Activated naive CD4-positive, alpha-beta T cell treated with Interleukin-2 at 50 U/mL for 16 hours (primary cell): Measurements from ENCODE around the gene ZNF423.

Experiments
- DNase-seq: peaks from one replicate; pipeline ENCODE4 v3.0.0-alpha.2; 2020

ZNF423 gene

DNA sequence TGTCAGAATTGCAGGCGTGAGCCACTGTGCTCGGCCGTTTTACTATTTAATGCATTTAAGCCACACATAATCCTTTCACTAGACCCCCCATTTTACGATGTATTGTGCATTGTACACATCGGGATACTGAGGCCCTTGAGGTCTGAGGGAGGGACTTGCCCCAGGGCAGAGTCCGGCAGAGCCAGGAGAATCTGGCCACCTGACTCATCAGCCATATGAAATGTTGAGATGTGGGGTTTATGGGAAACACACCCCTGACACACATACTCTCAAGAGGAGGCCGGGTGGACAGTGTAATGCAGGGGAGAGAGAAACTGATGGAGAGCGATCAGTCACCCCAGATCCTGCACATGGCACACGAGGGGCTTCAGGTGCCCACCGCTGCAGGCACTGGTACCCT lies 196.6 kb downstream of the ZNF423 start:
- no peak for DNase-seq

DNA sequence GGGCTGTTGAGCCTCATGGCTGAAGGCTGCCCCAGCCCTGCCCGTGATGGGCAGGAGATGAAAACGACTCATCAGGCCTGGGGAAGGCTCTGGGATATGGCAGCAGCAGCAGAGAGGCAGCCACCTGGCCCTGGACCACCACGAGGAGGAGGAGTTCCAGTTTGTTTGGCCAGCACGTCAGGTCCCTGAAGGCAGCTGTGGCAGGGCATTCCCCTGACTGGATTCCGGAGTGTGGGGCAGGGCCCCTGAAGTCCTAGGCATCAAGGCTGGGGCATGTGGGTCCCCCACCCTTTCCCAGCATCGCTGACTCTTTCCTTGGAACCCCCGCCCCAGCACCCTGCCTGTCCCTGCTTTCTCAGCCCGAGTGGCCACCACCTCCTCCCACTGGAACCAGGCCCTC lies 197.4 kb downstream of the ZNF423 start:
- no peak for DNase-seq

DNA sequence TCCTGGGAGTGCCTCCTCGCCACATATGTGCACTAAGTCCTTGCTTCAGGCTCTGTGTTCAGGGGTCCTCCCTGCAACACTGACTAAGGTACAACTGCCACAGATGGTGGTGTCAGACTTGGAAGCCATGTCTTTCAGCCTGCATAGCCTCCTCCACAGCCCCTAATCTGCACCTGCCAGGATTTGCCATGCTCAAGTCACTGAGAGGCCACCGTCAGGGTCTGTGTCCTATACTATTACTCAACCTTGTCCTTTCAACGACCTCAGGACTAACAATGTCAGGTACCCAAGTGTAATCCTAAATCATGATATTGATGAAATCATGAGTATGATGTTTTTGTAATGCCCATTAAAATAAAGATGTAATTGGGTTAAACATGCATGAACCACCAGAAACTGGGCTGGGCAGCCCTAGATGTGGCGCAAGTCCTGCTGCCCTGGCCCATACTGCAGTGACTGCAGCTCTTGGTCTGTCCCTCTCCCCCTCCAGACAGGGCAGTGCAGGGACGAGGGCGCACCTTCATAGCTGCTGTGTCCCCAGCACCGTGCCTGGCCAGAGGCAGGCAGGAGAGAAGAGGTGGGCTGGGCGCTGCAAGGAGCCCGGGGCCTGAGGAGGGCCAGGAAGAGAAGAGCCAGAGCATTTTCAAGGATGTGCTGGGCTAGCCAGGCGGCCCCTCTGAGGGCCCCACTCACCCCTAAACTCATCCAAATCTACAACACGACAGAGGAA lies 198.0 kb downstream of the ZNF423 start:
- no peak for DNase-seq

DNA sequence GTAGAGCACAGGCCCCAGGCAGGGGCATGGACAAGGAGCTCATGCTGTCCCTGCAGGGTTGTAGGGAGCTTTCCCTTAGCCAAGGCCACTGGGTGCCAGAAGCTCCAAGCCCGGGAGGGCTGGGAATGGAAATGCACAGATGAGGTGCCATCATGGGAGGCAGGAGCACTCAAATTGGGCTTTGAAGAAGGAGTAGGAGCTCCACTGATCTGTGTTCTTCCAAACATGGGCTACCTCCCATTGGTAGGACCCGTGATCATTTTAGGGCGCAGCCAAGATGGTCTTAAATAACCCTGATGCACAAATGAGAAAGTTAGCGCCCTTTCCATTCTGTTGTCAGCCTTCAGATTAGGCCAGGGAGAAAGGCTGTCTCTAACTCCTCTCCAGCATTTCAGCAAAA lies 201.5 kb downstream of the ZNF423 start:
- DNase-seq = no peak

DNA sequence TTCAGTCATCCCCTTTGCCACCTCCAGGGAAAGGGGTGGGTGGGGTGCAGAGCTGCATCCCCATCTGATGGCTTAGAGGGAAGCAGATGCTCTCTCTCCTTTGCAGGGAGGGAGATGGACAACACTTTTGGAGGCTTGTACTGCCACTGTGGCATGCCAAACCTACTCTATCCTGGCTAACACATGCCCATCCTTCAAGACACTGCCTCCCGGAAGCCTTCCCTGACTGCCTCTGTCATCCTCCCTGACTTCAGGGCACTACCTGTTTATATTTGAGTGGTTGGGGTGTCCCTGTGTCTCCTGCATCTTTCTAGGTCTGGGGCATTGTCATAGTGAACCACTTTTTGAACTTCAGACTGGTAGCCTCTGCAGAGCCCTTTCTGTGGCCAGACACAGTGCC lies 202.3 kb downstream of the ZNF423 start:
- DNase-seq = no peak

DNA sequence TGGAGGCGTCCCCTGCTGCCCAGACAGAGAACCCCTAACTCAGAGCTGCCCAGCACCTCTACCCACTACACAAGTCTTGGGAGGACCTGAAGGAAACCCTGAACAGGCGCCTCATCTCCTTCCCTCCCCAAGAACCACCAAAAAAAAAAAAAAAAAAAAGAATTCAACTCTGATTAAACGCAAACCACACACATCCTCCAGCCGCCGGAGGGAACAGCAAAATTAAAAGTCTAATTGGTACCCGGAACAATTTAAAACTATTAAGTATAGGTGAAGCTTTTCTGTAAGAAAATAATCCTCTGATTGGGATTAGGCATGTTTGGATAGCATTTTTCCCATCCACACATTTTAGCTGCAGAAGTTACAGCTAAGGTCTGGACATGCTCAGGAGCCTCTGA lies 202.7 kb downstream of the ZNF423 start:
- no peak for DNase-seq

DNA sequence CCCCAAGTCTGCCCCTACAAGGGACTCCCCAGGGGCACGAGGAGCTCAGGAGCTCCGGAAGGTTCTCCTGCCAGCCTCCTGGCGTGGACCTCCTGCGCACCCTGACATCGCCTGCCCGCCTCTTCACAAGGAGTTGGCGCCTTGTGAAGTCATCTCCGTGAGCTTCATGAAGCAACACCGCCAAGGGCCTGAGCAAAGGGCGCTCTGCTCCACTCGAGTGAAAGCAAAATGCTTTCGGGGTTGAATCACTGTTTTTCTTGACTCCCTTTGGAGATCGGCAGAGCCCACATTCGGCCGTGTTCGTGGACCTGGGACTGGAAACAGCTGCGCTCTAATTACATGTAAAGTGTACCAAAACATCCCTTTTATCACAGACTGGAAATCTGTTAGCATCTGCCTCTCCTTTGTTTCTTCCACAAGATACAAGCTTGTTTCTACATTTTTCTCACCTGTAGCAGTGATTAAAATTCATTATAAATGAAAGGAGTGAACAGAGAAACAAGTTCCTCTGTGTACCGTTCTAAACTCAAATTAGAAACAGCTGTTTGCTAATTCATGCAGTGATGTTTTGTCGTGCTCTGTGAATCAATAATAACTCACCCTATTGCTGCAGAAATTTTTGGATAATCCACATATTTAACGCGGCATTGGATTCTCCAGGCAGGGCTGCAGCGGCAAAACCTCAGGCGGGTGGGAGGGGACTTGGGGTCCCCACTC lies 203.3 kb downstream of the ZNF423 start:
- no peak for DNase-seq

DNA sequence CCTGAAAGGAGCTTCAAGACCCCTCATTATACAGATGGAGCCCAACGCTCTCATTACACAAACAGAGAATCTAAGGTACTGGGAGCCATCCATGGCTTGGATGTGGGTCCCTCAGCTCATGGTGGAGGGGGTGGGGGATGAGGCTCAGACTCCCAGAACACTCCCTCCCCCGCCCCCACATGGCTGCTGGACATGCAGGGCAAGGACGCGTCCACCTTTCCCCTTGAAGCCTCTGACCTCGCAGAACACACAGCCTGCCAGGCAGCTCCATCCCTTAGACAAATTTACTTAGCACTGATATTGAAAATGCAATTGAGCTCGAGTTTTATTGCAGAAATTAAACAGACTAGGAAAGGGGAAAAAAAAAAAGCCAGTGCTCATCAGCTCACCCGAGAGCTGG lies 203.9 kb downstream of the ZNF423 start:
- DNase-seq = no peak

DNA sequence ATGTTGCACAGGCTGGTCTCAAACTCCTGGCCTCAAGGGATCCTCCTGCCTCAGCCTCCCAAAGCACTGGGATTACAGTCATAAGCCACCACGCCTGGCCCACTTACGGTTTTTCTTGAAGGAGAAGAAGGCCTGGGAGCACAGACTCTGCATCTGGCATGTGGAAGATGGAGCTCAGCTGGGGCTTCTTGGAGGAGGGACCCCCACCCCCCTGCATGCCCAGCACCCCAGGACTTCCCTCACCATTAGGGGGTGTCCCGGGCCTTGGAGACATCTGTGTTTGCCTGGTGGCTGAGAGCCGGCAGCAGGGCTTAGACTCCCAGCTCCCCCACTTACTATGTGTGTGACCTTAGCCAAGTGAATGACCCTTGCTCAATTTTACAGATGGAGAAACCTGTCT lies 204.7 kb downstream of the ZNF423 start:
- DNase-seq = no peak

DNA sequence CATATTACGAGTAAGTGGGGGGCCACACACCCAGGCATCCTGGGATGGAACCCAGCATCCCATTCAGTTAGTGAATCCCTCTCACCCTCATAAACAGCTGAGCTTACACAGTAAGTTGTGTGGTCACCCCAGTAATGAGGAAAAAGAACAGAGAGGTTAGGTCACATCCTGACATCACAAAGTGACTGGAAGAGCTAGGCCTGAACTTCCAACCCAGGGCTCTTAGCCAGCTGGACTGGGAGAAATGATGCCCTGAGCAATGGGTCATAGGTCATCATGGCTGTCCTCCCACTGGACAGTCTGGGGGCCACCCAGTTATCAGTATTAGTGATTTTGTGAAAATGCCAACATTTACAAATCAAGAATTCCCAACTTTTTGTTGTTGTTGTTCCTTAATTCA lies 205.3 kb downstream of the ZNF423 start:
- no peak for DNase-seq

DNA sequence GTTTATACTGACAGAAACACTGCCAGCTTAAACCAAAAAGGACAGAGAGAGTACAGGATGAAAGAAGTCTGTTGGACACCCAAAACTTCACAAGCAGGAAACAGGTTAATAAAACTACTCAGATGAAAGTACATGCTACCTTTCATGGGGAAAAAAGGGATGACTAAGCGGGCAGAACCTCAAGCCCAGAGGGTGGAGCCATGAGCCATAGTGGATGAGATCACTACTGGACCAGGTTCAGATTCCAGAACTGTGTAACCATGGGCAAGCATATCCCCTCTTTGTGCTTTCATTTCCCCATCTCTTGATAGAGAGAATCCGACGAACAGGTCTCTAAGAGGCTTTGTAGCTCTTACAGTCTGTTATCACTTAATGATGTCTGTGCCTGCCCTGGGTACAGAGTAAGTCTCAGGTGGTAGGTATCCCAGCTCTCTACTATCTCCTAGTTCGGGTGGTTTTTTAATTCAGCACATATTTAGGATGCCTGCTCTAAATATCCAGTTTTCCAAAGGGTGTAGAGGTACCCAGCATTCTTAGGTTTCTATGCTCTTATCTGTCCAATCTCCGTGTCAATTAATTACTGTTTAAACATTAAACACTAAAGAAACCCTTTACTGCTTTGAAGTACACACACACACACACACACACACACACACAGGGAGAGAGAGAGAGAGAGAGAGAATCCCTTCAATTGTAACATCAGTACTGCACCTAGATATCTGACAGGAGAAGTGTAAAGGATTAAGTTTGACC lies 206.7 kb downstream of the ZNF423 start:
- DNase-seq = no peak

DNA sequence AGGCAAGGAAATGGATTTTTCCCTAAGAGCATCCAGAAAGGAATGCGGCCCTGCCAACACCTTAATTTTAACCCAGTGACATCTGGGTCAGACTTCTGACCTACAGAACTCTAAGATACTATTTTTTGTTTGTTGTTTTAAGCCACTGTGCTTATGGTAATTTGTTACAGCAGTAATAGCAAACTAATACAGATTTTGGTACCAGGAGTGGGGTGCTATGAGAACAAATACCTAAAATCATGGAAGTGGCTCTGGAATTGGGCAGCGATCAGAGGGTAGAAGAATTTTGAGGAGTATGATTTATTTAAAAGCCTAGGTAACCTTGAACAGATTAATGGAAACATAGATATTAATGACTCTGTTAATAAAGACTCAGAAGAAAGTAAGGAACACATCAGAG lies 208.2 kb downstream of the ZNF423 start:
- DNase-seq = no peak

DNA sequence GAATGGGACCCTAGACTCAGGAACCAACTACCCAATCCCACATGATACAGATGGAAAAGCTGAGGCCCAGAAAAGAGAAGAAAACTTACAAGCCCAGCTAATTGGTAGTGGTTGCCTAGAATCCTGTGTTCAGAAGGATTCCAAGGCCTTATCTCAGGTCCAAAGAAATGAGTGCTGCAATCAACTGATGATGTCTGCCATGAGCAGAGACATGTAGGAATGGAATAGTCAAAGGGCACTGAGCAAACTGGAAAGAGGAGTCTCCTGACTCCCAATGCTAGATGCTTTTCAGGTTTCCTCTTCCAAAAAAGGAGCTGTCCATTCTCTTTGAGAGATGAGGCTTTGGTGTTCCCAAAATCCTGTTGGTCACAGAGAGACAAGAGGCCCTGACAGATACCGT lies 210.6 kb downstream of the ZNF423 start:
- DNase-seq = no peak

DNA sequence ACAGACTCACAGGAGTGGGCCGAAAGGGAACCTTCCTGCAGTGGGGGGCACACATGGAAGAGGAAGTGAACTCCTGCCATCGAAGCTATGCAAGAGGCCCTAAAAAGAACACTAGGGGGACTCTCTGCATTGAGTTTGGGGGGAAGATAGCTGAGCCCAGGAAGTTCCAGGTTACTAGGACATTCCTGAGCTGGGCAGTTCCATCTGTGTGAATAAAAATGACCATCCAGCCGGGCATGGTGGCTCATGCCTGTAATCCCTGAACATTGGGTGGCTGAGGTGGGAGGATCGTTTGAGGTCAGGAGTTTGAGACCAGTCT lies 211.8 kb downstream of the ZNF423 start:
- DNase-seq = no peak

DNA sequence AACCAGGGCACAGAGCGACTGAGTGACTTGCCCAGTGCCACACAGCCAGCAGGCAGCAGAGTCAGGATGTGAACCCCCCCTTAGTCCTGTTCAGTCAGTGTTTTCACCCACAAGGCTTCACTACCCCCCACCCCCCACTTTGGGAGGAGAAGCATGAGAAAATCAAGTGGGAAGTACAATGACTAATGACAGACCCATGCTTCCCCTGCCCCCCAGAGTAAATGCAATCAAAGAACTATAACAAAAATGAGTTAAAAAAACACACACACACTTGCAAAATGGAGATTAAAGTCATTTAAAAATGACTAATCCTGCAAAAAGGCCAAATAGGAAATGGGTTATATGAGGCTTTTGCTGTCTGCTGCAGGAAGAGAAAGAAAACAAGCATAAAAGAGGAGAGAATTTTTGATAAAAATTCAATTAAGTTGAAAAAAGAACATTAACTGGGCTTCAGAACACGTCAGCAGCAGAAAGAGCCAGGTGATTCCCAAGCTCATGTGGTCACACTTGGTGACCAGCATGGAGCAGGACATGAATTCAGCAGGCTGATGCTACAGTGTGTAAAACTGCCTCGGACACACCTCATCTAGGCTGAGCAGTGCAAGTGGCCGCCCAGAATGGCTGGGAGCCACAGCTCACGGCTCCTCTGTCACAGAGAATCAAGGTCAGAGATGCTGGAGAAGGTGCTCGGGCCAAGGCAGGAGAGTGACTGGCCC lies 212.3 kb downstream of the ZNF423 start:
- no peak for DNase-seq

DNA sequence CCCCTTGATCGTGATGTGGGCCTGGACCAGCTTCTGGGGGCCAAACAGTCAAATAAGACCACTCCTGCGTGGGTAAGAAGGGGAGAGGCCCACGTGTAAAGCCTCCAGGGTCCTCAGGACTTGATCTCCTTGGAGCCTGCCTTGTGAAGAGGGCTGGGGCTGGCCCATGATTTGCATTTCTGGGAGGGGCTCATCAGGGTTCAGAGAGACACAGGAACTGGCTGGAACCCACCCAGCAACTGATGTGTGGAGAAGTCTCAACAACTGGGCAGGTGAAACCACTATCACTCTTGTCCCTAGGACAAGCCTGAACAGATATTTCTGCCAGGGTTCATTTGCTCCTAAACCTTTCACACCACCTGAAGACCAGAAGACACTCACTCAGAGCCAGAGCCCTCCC lies 214.7 kb downstream of the ZNF423 start:
- DNase-seq = no peak

DNA sequence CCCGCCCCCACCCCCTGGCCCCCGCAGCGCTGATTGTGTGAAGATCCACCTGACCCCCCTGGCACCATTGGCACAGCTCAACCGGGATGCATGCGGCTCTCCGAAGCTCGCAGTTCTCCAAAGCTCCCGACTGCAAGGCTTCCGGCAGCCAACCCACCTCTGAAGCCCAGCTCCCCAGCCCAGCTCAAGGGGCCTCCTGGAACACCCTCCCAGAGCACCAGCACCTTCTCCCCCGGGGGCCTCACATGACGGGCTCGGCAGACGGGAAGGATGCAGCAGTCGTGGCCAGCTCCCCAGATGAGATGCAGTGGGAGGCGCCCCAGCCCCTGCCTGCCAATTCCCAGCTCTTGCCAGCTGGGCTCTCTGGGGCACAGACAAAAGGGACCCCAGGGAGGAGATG lies 215.3 kb downstream of the ZNF423 start:
- no peak for DNase-seq

DNA sequence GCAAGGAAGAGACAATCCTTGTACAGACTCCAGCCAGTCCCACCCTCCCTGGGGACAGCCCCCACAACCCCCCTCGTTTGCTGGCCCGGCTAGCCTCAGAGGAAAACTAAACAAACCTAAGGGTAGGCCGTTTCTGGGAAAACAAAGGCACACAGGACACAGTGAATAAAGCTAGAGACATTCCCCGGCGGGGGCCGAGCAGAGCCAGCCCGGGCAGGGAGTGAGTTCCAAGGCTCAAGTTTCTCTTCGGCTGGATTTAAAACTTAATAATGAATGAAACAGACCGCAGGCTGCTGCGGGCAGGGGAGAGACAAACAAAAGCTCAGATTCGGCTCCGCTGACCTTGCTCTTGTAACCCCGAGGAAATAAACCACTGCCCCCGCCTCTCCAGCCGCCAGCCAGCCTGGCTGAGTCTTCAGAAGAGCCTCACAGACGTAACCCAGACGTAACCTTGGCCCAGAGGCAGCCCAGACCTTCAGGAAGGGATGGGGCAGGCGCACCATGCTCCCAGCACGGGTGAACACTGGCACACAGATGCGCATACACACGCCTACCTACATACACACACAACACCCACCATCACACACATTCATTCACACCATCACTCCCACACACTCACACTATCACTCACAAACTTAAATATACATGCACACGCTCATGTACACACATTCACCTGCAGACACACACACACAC lies 216.0 kb downstream of the ZNF423 start:
- DNase-seq = no peak

DNA sequence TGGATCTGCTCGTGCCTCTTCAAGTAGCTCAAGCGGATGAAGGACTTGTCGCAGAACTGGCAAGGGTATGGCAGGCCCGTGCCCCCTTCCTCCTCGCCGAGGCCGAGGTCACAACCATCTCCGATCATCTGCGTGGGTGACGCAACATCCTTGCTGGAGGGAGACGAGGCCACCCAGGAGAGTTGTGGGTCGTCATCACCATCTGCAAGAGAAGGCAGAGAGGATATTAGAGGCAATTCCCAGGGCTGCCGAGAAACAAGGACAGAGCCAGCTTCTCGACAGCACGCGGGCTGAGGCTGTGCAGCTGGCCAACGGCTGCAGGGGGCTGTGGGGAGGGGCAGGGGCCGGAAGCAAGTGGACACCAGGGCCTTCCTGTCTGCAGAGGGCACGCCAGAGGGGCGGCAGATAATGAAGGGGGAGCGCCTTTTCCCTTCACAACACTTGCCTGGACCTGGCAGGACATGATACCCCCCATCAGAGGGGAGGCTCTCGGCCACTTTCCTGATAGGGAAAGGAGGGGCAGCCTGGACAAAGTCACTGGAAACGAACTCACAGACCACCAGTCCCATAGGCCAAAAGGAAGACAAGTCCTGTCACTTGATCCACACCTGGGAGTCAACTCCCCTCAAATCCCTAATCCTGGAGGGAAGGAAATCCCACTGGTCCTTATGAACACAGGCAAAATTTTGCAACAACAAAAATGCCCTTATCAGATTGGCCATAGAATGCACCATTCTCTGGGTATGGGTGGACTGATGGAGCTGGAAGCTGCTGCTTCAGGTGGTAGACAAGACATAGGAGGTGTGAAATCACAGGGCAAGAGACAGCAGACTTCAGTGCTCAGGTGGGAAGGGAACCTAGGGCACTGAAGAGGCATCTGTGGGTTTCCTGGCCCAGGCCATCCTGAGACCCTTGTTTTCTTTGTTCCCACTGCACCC lies 217.0 kb downstream of the ZNF423 start:
- DNase-seq = no peak

DNA sequence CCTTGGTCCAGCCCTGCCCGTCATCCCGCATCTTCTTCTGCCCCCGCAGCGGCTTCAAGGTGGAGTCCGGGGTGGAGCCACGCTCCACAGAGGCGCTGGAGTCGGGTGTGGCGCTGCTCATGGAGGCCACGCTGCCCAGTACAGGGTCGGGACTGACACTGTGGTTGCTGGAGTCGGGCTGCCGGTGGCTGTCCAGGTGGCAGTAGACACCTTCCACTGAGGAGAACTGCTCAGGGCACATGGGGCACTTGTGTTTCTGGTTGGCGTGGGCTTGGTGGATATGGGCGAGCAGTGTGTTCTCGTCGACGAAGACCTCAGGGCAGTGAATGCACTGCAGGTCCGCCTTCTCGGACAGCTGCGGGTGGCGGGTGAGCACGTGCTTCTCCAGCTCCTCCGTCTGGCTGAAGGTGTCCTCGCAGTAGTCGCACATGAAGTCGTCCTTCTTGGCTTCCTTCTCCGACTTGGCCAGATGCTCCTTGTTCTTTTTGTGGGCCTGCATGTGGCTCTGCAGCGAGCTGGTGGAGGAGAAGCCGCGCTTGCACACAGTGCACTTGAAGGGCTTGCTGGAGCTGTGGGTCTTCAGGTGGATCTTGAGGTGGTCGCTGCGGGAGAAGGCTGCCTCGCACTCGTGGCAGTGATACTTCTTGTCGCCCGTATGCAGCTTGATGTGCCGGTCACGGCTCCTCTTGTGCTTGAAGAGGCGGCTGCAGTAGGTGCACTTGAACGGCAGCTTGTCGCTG lies 217.8 kb downstream of the ZNF423 start:
- DNase-seq = no peak

DNA sequence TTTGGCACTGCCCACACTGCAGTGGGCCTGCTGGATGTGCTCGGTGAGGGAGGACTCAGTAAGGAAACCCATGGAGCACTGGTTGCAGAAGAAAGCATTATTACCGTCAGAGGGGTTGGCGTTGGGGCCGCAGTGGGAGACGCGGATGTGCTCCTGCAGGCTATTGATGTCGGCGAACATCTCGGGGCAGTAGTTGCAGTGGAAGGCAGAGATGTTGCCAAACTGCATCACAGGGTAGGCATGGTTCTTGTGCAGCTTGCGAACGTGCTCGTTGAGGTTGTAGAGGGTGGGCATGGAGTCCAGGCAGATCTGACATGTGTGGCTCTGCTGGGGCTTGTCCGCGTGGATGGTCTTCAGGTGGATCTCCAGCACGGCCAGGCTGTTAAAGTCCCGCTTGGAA lies 218.4 kb downstream of the ZNF423 start:
- no peak for DNase-seq
